ENCODE measurements around the gene DLX6.

Gene DLX6

DNA sequence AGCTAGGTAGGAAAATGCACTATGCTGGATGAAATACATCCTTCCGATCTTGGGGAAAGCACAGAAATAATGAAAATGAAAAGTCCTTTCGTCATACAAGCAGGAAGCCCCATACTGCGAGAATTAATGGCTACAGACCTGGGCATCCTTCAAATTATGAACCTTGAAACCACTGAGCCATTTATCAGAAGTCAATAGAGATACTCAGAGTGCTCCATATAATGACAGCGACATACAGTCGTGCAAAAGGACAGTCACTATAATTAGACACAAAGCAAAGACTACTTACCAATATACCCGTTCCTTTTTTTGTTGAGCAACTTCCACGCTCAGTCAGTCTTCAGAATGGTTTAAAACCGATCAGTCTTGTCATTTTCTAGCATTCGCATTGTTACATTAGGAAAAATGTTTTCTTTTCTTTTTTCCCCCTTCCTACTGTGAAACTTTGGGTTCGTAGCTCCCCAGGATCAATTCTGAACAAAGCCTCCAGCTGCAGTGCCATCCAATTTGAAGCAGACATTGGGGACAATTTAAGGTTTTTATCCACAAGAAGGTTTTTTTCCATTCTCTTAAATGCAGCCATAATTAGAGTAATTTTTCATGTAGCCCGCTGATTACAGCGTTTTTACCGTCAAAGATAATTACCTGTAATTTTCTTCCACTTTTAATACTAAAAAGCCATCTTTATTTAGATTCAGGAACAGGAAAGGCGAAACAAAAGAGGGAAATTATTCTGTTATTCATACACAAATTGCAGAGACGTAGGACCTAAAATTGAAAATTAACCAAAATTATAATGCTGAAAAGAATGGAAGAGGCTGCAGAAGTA, 6.4 kb downstream of the DLX6 start:
- no peak for DNase-seq

DNA sequence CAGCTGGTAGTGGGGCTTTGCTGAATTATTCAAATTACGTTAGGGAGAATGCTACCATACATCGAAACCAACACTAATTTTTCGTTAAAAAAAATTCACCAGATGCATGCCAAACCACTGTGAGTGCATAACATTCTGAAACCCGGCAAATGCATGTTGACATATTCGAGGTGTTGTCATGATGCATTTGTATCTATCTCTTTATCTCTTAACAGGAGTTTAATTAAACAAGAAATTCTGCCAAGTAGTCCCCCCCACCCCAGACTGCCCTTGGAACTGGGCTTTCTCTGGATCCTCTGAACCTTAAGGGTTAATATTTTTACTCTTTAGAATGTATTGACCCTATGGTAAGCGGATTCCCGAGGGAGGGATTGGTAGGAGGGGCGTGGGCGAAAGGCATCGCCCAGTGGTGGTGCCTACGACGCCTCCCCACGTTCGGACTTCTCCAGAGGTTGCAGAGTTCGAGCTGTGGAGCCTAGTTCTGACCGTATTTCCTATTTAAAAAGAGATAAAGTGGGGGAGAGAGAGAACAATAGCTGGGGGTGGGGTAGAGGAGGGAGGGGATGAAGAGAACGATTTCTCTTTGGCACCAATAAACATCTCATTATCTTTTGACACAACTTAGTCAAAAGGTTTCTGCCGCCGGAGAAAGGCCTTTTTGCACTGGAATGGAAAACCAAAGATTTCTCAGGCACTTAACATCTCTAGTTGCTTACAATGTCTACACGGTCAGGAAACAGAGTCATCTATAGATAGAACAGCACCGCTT, 7.2 kb downstream of the DLX6 start:
- DNase-seq: no peak

DNA sequence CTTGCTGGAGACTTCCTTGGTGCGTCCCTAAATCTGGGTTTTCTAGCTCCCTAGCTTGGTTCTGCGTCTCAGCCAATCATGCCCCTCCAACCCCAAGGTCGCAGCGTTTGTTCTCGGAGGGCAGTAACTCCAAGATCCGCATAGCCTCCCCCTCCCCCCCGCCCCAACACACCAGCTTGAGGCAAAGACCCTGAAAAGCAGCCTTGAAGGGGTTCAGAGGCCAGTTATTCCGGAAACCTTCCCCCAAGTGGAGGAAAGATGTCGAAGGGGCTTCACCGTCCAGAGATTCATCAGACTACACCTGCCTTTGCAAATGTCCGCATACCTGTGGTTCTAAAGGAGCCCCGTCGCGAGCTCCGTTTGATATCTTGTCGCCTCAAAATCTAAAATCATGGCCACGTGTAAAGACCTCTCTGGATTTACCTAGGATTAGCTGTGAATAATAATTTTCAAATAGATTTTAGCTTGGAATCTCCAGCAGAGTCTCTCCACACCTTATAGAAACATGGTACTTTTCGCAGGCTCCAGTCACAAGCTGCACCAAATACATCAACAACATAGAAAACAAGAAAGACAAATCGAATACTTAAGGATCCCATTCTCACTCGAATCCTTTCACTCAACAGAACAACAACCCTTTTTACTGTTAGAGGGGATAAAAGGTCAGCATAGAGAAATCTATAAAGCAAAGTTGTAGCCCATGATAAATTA, 7.9 kb downstream of the DLX6 start:
- DNase-seq: no peak

DNA sequence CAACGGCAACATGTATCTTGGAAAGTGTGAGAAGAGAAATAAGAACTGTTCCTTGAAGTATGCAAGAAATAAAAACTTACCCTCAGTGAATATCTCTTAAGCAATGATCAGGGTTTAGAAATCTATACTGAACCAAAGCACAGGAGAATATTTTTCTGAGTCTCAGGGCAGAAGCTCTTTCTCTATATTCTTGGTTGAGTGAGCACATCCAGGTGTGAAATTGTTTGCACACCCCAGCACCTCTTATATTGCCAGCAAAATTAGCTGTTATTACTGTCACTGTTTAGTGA, 8.4 kb downstream of the DLX6 start:
- DNase-seq: no peak

DNA sequence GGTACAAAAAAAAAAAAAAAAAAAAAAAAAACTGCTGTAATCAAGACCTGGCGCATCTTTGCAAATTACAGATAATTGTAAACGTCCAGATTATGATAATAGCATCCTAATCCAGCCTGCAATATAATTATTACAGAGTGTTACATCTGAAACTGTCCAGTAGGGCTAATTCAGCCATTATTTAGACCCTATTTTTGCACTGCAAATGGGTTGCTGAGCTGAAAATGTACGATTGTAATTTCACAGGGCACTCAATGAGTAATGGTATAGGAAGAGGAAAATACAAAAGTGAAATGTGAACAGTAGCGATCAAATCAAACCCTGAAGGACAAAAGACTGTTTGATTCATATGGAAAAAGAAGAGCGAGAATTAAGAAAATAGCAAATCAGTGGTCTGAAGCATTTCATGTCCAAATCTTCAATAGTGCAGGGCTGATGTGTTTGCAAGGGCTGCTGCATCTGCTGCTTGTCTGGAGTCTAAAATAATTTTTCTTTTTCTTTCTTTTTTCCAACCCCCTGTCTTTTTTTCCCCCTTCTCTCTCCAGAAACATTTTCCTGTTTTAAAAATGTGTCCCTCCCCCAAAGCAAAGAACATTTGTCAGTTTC, 8.9 kb downstream of the DLX6 start:
- DNase-seq: no peak

DNA sequence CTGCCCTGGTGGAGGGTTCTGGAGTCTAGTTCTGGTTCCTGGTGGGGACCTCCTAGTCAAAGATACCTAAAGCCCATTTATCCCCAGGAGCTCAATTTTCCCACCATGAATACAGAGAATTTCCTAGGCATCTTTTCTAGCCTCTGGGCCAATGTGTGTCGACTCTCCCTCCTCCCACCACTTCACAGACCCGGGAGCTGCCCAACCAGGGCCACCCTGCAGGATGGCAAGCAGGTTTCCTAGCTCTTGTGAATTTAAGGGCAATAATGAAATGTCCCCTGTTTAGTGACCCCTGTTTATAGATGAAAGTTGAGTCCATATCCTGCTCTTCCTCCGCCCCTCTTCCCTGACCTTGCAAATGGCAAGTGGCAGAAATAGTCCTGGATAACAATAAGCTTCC, 9.9 kb downstream of the DLX6 start:
- no peak for DNase-seq

DNA sequence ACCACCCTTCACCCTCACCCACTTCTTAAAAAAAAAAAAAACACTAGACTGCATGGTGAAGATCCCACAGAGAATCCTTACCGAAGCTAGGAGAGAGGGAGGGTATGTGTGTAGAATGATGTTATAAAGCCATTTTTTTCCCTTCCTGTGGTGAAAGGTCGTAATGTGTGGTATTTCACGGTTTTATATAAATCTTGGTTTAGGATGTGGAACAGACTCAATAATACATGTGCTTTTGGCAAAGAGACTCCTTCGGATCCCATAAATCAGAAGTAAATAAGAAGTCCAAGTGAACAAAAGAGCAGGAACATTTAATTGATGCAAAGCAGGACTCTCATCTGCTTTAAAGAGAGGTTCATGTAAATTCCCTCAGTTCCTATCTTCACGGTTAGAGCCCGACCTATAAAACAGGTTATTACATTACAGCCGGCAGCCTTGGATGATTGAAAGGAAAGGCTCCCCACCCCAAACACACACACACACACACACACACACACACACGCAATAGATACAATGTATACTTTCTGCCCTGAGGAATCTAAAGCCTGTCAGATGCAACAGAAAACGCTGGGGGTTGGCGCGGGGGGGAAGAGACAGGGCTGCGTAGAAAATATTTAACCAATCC, 10.5 kb downstream of the DLX6 start:
- DNase-seq: no peak

DNA sequence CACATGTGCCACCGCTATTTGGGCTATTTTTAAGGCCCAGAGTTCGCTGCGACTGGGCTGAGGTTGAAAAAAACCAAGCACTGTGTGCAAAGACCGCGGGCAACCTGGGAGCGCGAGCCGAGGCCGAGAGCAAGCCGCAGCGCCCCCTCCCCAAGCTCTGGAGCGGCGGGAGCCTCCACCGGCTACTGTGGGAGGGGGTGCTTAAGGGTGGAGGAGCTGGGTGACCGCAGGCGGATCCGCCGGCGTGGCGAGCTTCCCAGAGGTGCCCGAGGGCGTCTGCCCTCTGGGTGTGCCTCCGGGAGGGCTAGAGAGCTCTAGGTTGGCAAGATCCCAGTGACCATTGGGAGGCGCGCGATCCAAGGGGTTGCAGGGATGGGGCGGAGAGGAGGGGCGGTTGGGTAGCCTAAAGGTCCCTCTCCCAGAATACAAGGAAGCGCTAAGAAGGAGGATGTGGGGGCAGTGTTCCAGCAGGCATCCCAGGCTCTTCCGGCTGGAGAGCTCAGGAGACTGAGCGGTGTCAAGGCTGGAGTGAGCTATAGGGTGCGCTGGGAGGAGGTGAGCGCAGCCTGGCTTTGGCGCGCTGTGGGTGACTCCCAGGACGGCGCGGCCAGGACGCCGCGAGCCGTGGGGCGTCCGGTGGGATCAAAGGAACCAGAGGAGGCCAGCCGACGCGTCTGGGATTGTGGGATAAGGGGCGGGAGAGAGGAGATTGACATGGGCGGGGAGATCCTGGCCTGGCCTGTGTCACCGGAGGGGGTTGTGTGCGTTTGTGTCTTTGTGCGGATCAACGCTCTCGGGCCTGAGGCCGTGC, 11.2 kb downstream of the DLX6 start:
- DNase-seq: no peak

DNA sequence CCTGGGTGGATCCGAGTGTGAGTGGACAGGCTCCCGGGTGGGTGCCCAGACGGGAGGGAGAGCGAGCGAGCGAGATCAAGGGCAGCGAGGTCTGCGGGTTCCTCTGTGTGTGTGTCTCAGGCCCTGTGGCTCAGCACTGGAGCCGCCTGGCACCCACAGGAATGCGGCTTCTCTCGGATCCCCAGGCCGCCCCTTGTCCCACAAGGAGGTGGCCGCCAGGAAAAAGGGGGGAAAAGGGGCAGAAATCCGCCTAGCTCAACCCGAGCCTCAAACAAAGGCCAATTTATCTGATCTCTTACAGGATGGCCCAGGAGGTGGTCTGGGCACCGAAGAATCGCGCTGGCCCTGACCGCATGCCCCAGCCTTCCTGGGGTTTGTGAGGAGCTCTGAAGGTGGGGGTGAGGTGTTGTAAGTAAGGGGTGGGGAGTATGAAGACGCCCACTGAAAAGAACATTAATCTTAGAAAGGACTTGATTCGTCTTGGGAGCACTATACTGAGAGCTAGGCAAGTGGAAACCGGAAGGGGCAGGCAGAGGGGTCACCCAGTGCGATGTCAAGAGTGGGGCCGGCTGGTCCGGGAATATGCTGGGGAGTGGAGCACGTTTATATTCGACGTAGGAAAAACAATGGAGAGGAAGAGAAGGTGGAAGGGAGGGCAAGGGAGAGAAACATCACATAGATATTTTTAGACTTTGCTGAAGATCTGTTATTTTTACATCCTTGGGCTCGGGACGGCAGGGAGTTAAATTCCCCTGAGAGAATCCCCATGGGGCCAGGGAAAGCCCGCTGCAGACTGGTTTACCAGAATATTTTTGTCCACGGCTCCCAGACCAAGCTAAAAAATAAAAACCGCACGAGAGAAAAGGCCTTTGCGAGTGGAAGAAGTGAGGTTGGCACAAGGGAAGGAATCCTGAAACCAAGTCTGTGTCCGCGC, 12.1 kb downstream of the DLX6 start:
- DNase-seq: no peak

DNA sequence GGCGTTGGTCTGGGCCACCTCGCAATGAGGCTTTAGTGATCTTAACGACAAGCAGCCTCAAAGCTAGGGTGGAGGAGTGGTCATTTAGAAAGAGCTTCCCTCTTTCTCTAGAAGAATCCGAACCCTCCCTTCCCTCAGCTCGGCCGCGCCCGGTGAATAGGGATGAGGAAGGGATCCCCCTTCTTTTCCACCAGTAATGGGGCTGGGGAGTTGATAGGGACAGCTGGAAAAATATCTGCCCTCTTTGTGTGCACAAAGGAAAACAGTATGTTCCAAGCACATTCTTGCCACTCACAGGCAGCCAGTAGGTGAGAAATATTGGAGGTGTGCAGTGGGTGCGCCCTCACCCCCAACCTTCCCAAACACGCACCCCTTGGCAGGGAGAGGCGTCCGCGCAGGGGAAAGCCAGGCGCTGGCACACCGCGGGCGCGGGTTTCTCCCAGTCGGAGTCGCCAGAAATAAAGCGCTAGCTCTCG, 12.8 kb downstream of the DLX6 start:
- DNase-seq: no peak

DNA sequence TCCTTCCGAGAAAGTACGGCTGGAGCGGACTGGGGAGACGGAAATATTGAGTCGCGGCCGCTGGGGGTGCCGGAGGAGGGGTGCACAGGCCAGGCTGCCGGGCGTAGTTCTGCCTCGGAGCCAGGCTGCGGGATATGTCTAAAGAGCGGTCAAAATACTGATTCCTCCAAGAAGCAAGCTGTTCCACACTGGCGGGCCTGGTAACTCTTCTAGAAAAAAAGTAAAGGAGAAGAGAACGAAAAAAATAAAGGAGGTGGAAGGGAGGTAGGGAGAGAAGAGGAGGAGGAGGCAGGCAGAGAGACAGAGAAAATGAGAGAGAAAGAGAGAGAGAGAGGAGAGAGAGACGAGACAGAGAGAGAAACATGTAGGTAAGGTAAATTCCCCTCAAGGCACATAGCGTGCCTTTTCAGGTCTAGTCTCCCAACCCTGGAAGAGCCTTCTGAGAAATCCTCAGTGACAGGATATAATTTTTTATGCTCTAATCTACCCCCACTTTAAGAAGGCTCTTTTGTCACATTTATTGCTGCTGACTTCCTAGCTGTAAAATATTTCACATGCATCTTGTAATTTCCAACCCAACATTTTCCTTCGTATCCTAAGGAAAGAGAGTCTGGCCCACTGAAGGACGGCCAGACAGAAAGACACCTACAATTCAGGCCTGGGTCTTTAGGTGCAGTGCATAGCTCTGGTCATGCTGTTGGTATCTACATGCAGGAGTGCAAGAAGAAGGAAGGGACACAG, 13.6 kb downstream of the DLX6 start:
- no peak for DNase-seq

DNA sequence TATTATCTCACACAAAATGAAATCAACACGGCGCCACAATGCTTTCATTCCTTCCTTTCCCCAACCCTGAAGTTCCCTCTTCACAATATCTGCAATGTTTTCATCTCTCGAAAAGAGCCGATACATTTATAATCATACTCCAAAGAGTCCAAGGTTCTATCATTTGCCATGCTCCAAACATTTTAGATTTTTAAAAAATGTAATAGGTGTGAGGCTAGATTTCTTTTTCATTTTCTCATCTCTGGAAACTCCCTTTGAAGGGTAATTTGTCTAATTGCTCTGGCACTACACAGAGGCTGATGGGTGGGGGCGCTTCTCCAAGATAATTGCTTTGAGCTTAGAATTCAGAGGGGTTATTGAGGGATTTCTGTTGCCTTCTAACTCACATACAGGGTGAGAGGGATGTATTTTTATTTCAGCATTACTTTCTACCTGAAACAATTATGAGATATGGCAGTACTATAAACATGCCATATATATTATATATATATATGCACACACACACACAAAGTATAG, 14.4 kb downstream of the DLX6 start:
- DNase-seq: no peak

DNA sequence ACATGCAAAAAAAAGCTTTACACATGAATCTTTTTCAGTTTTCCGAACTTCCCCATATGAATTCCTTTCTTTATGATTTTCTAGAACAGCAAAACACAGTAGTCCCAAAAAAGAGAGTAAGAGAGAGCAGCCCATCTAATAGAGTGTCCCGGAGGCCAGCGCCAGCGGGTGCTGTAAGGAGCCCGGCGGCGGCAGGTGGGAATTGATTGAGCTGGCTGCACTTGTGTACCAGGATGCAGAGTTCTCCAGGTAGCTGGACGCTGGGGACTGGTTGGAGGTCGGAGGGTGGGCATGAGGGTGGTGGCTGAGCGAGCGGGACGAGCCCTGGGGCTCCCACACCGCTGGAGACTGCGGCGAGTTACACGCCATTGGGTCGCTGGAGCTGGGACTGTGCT, 15.2 kb downstream of the DLX6 start:
- DNase-seq: no peak

DNA sequence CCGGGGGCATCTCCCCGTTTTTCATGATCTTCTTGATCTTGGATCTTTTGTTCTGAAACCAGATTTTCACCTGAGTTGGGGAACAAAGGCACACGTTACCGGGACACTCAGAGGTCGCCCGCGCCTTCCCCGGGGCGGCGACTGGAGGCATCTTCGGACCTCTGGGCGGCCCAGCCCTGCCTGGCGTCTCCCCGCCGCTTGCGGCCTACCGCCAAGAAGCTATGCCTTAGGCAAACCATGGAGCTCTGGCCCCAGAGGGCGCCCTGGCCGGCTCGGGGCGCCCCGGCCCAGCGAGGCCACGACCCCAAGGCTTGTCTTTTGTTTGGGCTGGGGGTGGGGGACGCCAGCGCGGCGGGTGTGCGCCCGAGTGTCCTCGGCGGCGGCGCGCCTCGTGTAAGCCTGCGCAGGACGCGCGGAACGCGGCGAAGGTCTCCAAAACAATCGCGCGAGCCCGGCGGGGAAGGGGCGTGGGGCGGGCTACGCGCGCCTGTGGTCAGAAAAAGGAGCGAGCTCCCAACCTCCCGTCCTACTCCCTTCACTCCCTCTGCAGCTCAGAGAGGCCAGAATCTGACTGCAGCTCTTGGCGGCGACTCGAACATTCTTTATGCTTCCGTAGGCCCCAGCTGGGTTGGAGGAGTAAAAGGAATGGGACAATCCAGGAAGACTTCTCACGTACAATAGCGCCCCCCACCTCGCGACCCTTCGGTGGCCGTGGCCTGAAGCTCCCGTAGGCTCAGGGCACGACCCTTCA, 15.8 kb downstream of the DLX6 start:
- no peak for DNase-seq

DNA sequence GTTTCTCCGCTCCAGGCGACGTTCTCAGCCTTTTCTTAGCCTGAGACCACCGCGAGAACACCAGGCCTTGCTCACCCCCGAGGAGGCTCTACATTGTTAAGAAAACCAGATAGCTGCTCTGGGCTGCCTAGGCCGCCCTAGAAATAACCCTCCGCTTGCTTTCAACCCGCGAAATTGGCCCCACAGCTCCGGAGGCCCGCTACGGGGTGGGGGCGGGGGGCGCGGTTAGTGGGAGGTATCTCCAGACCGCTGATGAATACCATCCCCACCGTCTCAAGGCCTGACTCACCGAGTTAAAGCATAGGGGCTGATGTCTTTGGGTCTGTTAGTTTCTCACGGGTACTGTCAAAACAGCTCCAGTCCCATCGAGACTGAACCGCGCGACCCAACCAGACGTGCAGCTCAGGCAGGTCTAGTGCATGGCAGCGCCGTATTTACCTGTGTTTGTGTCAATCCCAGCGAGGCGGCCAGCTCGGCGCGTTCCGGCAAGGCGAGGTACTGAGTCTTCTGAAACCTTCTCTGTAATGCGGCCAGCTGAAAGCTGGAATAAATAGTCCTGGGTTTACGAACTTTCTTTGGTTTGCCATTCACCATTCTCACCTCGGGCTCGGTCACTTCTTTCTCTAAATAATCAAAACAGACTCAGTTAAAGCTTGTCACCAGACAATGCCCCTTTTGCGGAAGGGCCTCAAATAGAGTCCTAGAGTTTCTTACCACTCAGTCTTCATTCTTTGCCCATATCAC, 16.6 kb downstream of the DLX6 start:
- DNase-seq: no peak

DNA sequence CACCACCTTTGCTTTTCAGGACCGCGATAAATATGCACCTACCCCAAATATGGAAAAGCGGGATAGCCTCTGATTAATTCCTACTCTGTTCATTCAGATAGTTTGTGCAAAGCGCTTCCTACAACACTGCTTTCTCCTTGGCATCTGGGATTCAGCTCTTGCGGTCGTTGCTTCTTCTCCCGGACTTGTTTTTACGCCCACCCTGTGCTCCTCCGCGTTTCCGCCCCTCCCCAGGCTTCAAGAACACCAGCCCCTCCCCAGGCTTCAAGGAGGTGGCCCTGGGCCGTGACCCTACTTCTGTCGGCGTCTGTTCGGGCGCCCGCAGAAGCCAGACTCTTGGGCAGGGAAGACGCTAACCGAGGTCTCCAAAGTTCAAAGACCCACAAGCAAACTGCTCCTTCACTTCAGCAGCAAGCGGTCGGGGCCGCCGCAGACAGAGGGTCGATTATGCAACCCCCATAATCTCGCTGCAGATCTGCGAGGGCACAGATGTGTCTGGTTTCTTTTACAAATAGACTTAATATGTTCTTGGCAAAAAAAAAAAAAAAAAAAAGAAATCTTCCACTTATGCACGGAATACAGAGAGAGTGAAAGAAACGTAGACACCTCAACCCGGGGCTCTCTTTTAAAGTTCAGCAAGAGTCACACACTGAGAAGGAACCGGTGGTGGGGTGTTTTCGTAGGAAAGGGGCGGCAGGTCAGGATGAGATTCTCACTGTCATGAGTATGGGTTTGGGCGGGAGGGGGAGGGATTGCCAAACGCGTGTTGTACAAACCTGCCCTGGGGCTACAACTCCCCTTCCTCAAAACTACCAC, 17.3 kb downstream of the DLX6 start:
- DNase-seq: no peak
